Ureter (tissue), 1 donor: ENCODE data around the gene CNNM2. TPM values are rescaled to one million over a fixed set of nuclear protein-coding genes. Genes with fewer than 3 reads are reported as not detected.

Experiments
- DNase-seq: peaks from one replicate; pipeline ENCODE4 v3.0.0-alpha.2; 2020; ENCODE audit warnings: low spot score
- total RNA-seq: library from RNA; stranded (reverse); gene quantifications from one replicate; pipeline ENCODE4 v1.2.4, GENCODE V29; 2023
- donor health status: DM: yes; HTN: yes; CAD: no.

The CNNM2 gene
- total RNA-seq, 1 donor from 2014 or later: 12.7 TPM

- DNase-seq: no peak
Observed at GRCh38 chr10:103077020-103077419, 158.9 kb downstream of the CNNM2 start.

GRCh38 chr10:103077491-103078308 is 159.6 kb downstream of the CNNM2 start:
- no peak for DNase-seq

- DNase-seq: no peak
Observed at GRCh38 chr10:103078309-103078615, 160.2 kb downstream of the CNNM2 start.

DNA sequence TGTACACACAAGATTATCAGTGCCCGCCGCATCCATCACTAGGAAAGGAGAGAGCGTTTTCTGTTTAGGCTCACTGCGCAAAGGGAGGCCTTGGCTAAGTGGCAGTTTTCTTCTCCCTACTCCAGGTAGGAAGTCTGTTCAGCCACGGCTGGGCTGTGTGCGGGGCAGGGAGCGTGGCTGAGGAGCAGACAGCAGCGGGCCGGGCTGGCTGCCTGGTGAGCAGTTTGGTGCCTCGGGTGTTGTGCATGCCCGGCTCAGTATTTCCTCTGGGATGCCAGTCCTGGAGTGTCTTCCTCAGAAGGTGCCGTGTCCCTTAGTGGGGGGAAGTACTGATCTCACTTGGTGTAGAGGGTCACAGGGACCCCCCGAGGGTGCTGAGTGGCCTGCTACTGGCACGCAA is 160.6 kb downstream of the CNNM2 start:
- no peak for DNase-seq

DNA sequence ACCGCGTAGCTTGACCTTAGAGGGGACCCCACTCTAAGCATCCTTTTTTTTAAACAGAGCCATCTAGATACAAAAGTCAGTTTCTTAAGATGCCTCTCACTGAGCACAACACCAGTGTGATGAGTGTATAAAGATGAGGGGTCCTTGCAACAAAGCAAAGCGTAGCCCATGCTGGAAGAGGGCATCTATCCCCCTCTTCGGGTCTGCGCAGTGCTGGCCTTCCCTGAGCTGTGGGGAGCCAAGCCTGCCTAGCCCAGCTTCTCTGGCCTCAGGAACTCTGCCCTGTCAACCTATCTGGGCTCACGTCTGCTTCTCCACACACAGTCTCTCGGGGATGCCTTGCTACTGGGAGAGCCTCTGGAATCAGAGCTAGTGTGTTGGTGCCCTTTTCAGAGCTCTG is 161.0 kb downstream of the CNNM2 start:
- no peak for DNase-seq

DNA sequence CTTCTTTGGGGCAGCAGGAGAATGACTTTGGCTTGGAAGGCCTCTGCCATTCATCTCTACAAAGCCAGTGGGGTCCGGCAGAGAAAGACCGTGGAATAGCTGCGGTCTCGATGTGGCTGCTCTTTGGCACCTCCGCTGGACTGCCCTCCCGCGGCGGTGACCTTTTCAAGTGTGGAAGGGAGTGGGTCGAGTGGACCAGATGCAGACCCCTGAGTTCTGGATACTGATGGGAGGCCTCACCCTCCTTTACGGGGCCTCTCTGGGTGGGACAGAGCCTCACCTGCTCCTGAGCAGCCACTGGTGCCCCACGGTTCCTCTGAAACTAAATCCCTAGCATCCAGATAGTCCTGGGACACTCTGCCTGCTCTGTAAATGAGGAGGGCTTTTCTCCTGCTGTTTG is 161.9 kb downstream of the CNNM2 start:
- DNase-seq: no peak

DNA sequence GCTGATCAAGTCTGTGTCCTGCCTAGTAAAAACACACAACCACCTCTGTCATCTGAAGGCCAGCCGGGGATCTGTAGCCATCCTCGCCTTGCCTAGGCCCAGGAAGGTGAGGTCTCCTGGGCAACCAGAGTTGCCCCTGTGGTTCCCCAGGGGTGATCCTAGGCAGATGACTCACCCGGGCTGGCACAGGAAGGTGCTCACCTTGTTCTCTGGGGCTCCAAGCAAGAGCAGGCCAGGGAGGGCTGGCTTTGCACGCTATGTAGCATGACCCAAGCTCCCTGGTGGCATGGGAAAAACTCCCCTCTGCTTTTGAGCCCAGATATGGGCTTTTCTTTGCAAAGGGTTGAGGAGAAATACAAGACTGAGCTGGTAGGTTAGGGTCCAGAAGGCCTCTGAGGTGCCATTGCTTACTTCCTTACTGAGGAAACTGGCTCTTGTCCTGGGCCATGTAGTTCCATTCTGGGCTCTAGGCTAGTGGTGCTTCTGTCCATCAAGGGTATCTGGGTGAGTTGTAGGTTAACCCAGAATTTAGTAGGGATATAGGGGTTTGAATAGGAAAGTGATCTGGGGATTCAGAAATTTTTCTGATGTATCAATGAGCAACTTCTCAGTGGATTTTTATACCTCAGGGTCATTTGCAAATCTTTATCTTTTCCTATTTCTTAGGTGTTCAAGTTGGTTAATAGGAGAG is 162.9 kb downstream of the CNNM2 start:
- no peak for DNase-seq

- no peak for DNase-seq
Observed at GRCh38 chr10:103082683-103083082, 164.6 kb downstream of the CNNM2 start.

DNA sequence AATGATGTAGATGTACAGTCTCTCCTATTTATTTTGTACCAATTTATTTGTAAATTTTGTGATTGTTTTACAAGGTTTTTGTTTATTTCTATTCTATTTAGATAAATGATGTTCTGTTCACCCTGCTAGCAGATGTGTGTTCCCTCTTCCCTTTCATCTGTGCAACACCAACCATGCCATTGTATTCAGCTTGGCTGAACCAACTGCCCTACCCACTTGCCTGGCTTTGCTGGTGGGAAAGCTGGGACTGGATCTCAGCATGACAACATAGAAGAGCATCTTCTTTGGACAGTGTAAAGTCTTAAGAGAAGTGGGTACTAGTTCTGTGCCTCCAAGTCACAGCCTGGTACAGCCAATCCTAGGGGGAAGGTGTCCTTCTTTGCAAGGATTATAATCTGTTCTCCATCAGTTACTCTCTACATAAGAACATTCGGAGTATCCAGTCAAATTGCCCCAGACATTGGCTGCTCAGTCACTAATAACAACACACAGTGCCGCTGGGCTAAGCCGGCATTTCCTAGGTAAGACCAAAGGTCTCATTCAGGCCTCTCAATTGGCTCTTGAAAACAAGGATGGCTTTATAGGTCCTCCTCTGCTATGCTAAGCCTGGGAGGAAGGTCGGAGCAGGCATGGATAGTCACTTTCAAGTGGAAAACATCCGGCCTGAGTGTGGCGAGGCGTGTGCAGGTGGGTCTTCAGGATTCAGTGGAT is 165.3 kb downstream of the CNNM2 start:
- no peak for DNase-seq

DNA sequence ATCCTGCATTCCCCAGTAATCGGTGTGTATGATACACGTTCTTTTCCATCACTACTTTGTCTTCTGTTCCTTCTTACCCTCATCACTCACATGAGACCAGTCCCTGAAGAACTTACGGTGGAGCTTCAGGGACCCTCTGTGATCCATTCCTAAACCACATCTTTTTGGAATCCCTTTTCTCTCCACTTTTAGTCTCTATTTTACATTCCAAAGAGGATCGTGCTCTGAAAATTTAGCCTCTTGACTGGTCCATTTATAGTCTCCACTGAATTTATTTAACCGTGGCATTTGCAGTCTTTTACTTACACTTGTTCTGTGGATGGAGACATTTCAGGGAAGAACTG is 165.9 kb downstream of the CNNM2 start:
- no peak for DNase-seq

GRCh38 chr10:103086261-103086660 is 168.2 kb downstream of the CNNM2 start:
- no peak for DNase-seq

GRCh38 chr10:103086799-103087198 is 168.7 kb downstream of the CNNM2 start:
- no peak for DNase-seq

GRCh38 chr10:103089493-103089892 is 171.4 kb downstream of the CNNM2 start:
- no peak for DNase-seq

- DNase-seq: no peak
Observed at GRCh38 chr10:103090911-103091310, 172.8 kb downstream of the CNNM2 start.

DNA sequence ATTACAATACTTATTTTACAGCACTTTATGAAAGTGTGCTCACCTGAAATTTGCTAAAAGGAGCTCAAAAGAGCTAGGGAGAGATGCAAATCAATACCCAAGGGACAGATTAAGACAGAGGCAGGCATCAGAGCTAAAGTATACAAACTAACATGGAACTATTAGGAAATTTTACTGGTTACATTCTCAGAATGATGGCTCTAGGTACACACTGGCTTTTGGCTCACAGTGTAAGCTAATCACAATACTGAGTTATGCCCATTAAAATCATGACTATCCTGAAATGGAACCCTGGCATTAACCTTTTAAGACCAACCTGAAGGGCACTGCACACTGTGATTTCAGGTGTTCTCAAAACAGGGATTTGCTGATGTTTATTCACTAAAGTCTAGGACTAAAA is 176.9 kb downstream of the CNNM2 start:
- DNase-seq: no peak

DNA sequence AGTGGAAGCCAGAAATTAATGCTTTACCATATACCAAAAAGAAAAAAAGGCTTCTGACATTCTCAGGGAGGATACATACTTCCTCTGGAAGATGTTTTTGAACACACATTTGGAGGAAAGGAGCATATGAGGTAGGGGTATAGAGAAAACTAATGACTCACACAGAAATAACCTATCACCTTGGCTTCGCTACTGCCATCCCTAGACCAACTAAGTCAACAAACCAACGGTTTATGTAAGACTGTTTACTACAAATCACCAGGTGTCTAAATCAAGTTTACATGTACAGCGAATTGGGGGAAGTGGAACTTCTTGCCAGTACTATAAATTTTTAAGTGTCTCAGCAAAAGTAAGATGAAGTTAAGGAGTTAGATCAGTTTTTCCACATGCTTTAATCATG is 178.0 kb downstream of the CNNM2 start:
- DNase-seq: no peak

GRCh38 chr10:103098240-103098639 is 180.1 kb downstream of the CNNM2 start:
- DNase-seq: no peak

- no peak for DNase-seq
Observed at GRCh38 chr10:103100620-103101019, 182.5 kb downstream of the CNNM2 start.

DNA sequence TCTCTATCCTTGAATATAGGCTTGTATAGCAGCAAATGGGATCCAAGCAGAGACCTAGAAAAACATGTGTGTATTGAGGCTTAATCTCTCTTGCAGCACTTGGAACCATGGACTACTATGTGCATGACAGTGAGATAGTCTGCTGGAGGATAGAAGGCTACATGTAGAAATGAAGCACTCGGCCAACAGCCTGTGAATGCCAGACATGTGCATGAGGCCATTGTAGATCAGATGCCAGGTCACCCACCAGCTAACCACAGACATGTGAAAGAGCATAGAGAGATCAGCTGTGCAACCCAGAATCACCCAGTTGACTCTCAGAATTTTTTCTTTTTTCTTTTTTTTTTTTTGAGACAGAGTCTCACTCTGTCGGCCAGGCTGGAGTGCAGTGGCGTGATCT is 184.1 kb downstream of the CNNM2 start:
- DNase-seq: no peak

GRCh38 chr10:103103989-103104388 is 185.9 kb downstream of the CNNM2 start:
- no peak for DNase-seq

- no peak for DNase-seq
Observed at GRCh38 chr10:103104721-103105120, 186.6 kb downstream of the CNNM2 start.

GRCh38 chr10:103105462-103105861 is 187.4 kb downstream of the CNNM2 start:
- no peak for DNase-seq

DNA sequence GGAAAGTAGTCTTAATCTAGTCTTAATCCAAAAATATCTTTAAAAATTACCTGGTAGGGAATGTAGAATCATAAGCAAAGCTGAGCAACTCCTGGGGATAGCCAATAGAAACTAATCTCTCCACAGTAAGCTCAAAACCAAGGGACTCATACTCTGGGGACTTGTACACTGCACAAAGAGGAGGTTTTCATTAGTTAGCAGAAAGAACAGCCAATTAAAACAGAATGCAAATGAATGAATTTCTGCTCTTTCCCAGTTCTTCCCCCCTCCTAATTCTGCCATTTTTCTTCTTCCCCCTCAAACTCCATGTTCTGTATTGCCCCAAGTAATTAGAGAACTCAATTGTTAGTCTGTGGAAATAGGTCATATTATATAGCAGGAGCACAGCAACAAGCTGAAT is 188.4 kb downstream of the CNNM2 start:
- no peak for DNase-seq
